ENCODE measurements around the gene TRIM69. TPM values are rescaled to one million over a fixed set of nuclear protein-coding genes. Genes with fewer than 3 reads are reported as not detected.

The TRIM69 gene
- total RNA-seq, 1 donor from 2014 or later = 37.2 TPM

- H3K9me3 ChIP-seq (ENCODE audit: insufficient read depth, low read depth, low read length) = no peaks in the 10 kb centered on the region
- Mint-ChIP-seq H3K4me1 (ENCODE audit: low read depth, unreplicated experiment) (no peaks in the 10 kb centered on the region), H3K4me3 (ENCODE audit: unreplicated experiment) (no peak overlapping the region)
These were observed 30.3 kb upstream of the TRIM69 start for GRCh38 chr15:44705986-44706385.

GRCh38 chr15:44706401-44706800 is 29.9 kb upstream of the TRIM69 start:
- Mint-ChIP-seq H3K4me3 (ENCODE audit: unreplicated experiment) (no peak overlapping the region), H3K9me3 (ENCODE audit: unreplicated experiment) (peaks cover 6% of the 10 kb centered on the region), H3K27me3 (ENCODE audit: low read depth, unreplicated experiment) (no peaks in the 10 kb centered on the region), H3K36me3 (ENCODE audit: low read depth, unreplicated experiment) (peaks cover 4% of the 10 kb centered on the region), H3K27ac (ENCODE audit: unreplicated experiment) (no peak overlapping the region), H3K4me1 (ENCODE audit: low read depth, unreplicated experiment) (no peaks in the 10 kb centered on the region)
- no peaks in the 10 kb centered on the region for H3K36me3 ChIP-seq (ENCODE audit: insufficient read depth, low read length)
- H3K27ac ChIP-seq (ENCODE audit: low read depth, low read length) = no peak overlapping the region
- no peak overlapping the region for H3K4me2 ChIP-seq (ENCODE audit: low read length)
- no peak overlapping the region for H3K9ac ChIP-seq (ENCODE audit: low read length)
- FAIRE-seq = no peak
- no peaks in the 10 kb centered on the region for H3K27me3 ChIP-seq (ENCODE audit: insufficient read depth, low read length)
- H4K20me1 ChIP-seq (ENCODE audit: insufficient read depth, low read length) = no peaks in the 10 kb centered on the region
- H3K4me1 ChIP-seq (ENCODE audit: insufficient read depth, low read length) = no peaks in the 10 kb centered on the region
- peaks cover 1% of the 10 kb centered on the region for H3K79me2 ChIP-seq (ENCODE audit: insufficient read depth, low read length)
- no peaks in the 10 kb centered on the region for H3K9me3 ChIP-seq (ENCODE audit: insufficient read depth, low read depth, low read length)
- TF ChIP-seq CTCF (IDR thresholded peaks at IDR 0.05; ENCODE audit: insufficient read depth, low read depth, low read length) = no peak
- TF ChIP-seq EZH2 (IDR thresholded peaks at IDR 0.05; ENCODE audit: insufficient read depth, low read length) = no peak
- no peak for DNase-seq (ENCODE audit: low read depth)
- H2AFZ ChIP-seq (ENCODE audit: low read depth, low read length) = no peak overlapping the region
- no peak overlapping the region for H3K4me3 ChIP-seq (ENCODE audit: insufficient read depth, low read depth, low read length)

More at GRCh38 chr15:44705986-44706385, 30.3 kb upstream of the TRIM69 start:
- no peak overlapping the region for H3K4me3 ChIP-seq (ENCODE audit: insufficient read depth, low read depth, low read length)
- FAIRE-seq (no peak), DNase-seq (ENCODE audit: low read depth) (no peak)
- H3K27me3 ChIP-seq (ENCODE audit: insufficient read depth, low read length) = no peaks in the 10 kb centered on the region
- no peak overlapping the region for H2AFZ ChIP-seq (ENCODE audit: low read depth, low read length)
- H3K27ac ChIP-seq (ENCODE audit: low read depth, low read length) = no peak overlapping the region
- H3K79me2 ChIP-seq (ENCODE audit: insufficient read depth, low read length) = no peaks in the 10 kb centered on the region
- Mint-ChIP-seq H3K27ac (ENCODE audit: unreplicated experiment) (no peak overlapping the region), H3K27me3 (ENCODE audit: low read depth, unreplicated experiment) (no peaks in the 10 kb centered on the region), H3K9me3 (ENCODE audit: unreplicated experiment) (peaks cover 6% of the 10 kb centered on the region), H3K36me3 (ENCODE audit: low read depth, unreplicated experiment) (peaks cover 4% of the 10 kb centered on the region)
- no peak for TF ChIP-seq CTCF (IDR thresholded peaks at IDR 0.05; ENCODE audit: insufficient read depth, low read depth, low read length)
- no peak for TF ChIP-seq EZH2 (IDR thresholded peaks at IDR 0.05; ENCODE audit: insufficient read depth, low read length)
- no peak overlapping the region for H3K4me2 ChIP-seq (ENCODE audit: low read length)
- no peaks in the 10 kb centered on the region for H4K20me1 ChIP-seq (ENCODE audit: insufficient read depth, low read length)
- H3K9ac ChIP-seq (ENCODE audit: low read length) = no peak overlapping the region
- no peaks in the 10 kb centered on the region for H3K36me3 ChIP-seq (ENCODE audit: insufficient read depth, low read length)
- no peaks in the 10 kb centered on the region for H3K4me1 ChIP-seq (ENCODE audit: insufficient read depth, low read length)

- H3K27me3 ChIP-seq (ENCODE audit: insufficient read depth, low read length) = no peaks in the 10 kb centered on the region
- TF ChIP-seq EZH2 (IDR thresholded peaks at IDR 0.05; ENCODE audit: insufficient read depth, low read length) (no peak), CTCF (IDR thresholded peaks at IDR 0.05; ENCODE audit: insufficient read depth, low read depth, low read length) (no peak)
- H2AFZ ChIP-seq (ENCODE audit: low read depth, low read length) = no peak overlapping the region
- no peak overlapping the region for H3K4me2 ChIP-seq (ENCODE audit: low read length)
- no peak overlapping the region for H3K9ac ChIP-seq (ENCODE audit: low read length)
- peaks cover 3% of the 10 kb centered on the region for H4K20me1 ChIP-seq (ENCODE audit: insufficient read depth, low read length)
- no peaks in the 10 kb centered on the region for H3K9me3 ChIP-seq (ENCODE audit: insufficient read depth, low read depth, low read length)
- H3K4me1 ChIP-seq (ENCODE audit: insufficient read depth, low read length) = no peaks in the 10 kb centered on the region
- Mint-ChIP-seq H3K27me3 (ENCODE audit: low read depth, unreplicated experiment) (no peaks in the 10 kb centered on the region), H3K27ac (ENCODE audit: unreplicated experiment) (no peak overlapping the region), H3K36me3 (ENCODE audit: low read depth, unreplicated experiment) (peaks cover 4% of the 10 kb centered on the region), H3K4me3 (ENCODE audit: unreplicated experiment) (no peak overlapping the region), H3K9me3 (ENCODE audit: unreplicated experiment) (peaks cover 5% of the 10 kb centered on the region), H3K4me1 (ENCODE audit: low read depth, unreplicated experiment) (no peaks in the 10 kb centered on the region)
- peaks cover 8% of the 10 kb centered on the region for H3K79me2 ChIP-seq (ENCODE audit: insufficient read depth, low read length)
- FAIRE-seq = no peak
- no peaks in the 10 kb centered on the region for H3K36me3 ChIP-seq (ENCODE audit: insufficient read depth, low read length)
- H3K27ac ChIP-seq (ENCODE audit: low read depth, low read length) = no peak overlapping the region
- no peak for DNase-seq (ENCODE audit: low read depth)
- no peak overlapping the region for H3K4me3 ChIP-seq (ENCODE audit: insufficient read depth, low read depth, low read length)
These were observed 29.2 kb upstream of the TRIM69 start for GRCh38 chr15:44706946-44707636.

Measured in astrocyte (in vitro differentiated cells and primary cell).